Measurements from ENCODE around the gene GNL3L. TPM values are rescaled to one million over a fixed set of nuclear protein-coding genes. Genes with fewer than 3 reads are reported as not detected.

Gene GNL3L
- total RNA-seq, 6 experiments from 2014 or later, result 7.8 to 14.0 (median 11.9) TPM

DNA sequence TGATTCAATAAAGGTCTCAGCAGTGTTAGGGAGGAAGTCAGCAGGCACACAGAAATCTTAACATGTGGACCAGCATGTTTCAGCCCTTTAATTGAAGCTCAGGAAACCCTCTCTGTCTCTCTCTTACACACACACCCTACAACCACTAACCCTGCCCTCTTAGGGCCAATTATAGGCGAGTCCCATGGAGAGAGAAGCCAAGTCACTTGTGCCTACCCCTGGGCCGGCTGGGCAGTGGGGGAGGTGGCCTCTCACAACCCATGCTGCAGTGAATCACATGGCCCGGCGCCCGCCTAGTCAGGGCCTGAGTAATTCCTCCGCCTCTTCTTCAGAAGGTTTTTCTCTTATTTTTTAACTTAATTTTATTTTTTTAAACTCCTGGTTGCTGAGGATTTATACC is 37.7 kb upstream of the GNL3L start:
- TF ChIP-seq POLR2A (IDR thresholded peaks at IDR 0.05), result no peak
- TF ChIP-seq, protein P1, sequence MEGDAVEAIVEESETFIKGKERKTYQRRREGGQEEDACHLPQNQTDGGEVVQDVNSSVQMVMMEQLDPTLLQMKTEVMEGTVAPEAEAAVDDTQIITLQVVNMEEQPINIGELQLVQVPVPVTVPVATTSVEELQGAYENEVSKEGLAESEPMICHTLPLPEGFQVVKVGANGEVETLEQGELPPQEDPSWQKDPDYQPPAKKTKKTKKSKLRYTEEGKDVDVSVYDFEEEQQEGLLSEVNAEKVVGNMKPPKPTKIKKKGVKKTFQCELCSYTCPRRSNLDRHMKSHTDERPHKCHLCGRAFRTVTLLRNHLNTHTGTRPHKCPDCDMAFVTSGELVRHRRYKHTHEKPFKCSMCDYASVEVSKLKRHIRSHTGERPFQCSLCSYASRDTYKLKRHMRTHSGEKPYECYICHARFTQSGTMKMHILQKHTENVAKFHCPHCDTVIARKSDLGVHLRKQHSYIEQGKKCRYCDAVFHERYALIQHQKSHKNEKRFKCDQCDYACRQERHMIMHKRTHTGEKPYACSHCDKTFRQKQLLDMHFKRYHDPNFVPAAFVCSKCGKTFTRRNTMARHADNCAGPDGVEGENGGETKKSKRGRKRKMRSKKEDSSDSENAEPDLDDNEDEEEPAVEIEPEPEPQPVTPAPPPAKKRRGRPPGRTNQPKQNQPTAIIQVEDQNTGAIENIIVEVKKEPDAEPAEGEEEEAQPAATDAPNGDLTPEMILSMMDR (IDR thresholded peaks at IDR 0.05), result no peak
- no peaks in the 10 kb centered on the region for H3K9me3 ChIP-seq
- ATAC-seq, result no peak
- WGBS (ENCODE audit: insufficient coverage, low coverage, low lambda C conversion rate, missing lambda C conversion rate), result 81% methylated on average over 5 of the region's 6 CpGs
- intact Hi-C loops (cut with DNase I), result no loop called here
- H3K4me3 ChIP-seq, result no peak overlapping the region
- H3K4me1 ChIP-seq, result no peaks in the 10 kb centered on the region
- H3K36me3 ChIP-seq, result no peaks in the 10 kb centered on the region
- H3K27ac ChIP-seq, result no peak overlapping the region
- DNase-seq, result no peak
- H3K27me3 ChIP-seq, result no peaks in the 10 kb centered on the region

DNA sequence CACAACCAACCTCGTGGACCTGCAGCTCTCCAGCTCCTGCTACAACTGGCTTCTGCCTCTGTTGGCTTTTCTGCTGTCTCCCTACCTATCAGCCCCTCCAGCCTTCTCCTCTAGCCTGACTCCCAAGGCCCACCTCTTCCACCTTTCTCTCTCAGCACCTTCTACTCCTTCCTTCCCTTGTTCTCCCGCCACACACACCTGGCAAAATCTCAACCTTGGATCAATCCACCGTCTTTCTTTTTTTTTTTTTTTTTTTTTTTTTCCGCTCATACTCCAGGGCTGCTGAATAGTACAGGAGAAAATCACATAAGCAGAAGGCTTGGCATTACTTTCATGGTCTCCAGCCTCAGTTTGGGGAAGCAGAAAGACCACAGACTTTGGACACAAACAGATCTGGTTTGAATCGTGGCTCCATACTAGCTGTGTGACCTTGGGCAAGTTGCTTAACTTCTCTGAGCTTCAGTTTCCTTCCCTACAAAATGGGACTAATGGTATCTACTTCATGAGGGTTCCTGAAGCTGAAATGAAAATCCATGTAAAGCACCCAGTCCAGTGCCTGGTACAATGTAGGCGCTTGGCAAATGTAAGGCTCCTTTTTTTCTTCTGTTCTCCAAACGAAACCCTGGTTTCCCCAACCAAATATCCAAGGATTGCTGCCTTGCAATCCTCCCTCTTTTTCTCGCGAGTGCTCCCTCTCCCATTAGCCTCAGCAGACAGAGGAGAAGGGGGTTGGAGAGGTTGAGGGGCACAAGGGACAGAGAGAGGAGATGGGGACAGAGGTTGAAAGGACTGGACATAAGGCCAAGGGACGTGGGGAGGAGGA is 35.6 kb upstream of the GNL3L start:
- WGBS (ENCODE audit: insufficient coverage, low coverage, low lambda C conversion rate, missing lambda C conversion rate), result 48% methylated on average over 10 of the region's 10 CpGs
- DNase-seq (no peak), ATAC-seq (no peak)
- intact Hi-C loops (cut with DNase I), result no loop called here
- Histone ChIP-seq H3K9me3 (no peaks in the 10 kb centered on the region), H3K4me1 (no peaks in the 10 kb centered on the region), H3K27me3 (no peaks in the 10 kb centered on the region), H3K36me3 (no peaks in the 10 kb centered on the region), H3K4me3 (peak overlapping the region in 2 of 3 donors; percentile 44 to 54), H3K27ac (no peak overlapping the region)
- no peak for TF ChIP-seq POLR2A (IDR thresholded peaks at IDR 0.05)
- TF ChIP-seq, protein P1 (IDR thresholded peaks at IDR 0.05), result no peak

DNA sequence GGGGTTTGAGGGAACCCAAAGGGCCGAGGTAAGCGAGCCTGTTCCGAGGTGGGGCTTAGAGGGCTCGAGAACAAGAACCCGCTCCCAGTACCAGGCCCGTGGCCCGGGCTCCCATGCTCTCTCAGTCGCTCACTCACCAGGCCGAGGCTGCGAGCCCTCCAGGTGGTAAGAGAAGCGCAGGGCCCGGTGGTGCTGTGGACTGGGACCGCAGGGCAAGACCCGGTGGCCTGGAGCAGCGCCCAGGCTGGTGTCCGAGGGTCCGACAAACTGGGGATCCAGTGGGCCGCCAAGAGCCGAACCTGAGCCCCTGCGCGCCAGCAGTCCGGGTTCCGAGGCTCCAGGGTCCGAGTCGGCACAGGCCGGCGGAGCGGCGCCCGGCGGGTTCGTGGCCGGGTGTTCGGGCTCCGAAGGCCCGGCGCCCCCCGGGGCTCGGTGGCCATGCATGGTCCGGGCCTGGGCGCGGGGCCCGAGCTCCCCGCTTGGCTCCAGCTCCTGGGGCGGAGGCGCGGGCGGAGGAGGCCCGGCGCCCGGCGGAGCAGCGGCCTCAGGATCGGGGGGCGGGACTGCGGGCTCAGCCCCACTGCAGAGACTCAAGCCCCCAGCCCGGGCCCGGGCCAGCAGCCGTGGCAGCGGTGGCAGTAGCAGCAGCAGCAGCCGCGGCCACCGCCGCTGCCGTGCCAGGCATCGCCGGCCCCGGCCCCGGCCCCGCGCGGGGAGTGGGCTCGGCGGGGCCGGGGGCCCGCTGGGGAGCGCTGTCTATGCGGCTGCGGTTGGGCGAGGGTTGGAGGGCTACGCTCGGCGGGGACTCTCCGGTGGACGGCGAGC is 34.8 kb upstream of the GNL3L start:
- Histone ChIP-seq H3K4me1 (no peaks in the 10 kb centered on the region), H3K27me3 (no peaks in the 10 kb centered on the region), H3K27ac (no peak overlapping the region), H3K4me3 (peak overlapping the region; percentile 42 to 54 (median 44)), H3K9me3 (no peaks in the 10 kb centered on the region), H3K36me3 (no peaks in the 10 kb centered on the region)
- DNase-seq (peak in 1 of 3 donors; percentile 42), ATAC-seq (peak; percentile 30 to 59 (median 42))
- intact Hi-C loops (cut with DNase I), result no loop called here
- WGBS (ENCODE audit: insufficient coverage, low coverage, low lambda C conversion rate, missing lambda C conversion rate), result 2% methylated on average over 13 of the region's 86 CpGs
- TF ChIP-seq, protein P1 (IDR thresholded peaks at IDR 0.05), result no peak
- no peak for TF ChIP-seq POLR2A (IDR thresholded peaks at IDR 0.05)

DNA sequence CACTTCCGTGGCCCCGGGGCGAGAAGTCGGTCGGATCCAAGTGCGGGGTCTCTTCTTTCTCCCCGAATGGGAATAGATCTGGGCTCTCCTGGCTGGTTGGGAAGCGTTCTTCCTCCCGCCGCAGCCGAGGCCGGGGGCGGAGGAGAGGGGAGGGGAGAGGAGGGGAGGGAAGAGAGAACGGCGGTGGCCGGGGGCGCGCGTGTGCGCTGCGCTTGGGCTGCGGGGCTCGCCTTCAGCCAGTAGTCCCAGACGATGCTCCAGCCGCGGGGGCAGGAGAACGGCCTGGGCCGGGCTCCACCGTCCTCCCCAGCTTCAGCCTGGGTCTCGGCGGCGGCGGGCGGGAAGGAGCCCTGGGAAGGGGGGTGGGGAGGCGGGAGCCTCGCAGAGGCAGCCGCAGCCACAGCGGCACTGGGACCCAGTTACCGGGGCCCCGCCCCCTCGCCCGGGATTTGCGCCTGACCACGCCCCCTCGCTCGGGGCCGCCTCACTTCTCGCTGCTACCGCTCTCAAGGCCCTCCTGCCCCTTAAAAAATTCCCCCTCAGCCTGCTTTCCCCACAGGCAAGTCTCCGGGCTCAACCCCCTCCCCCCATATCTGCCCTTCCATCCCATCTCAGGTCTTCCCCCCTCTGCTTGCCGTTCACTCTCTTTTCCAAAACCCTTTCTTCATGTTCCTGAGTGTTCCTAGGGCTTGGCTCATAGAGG is 34.1 kb upstream of the GNL3L start, which contains the start of gene FGD1:
FGD1 (minus strand) TSS at position 421 of the 703 bp plus-strand sequence. CDS start 802 bp downstream, outside the sequence.
- DNase-seq, result peak; percentile 61 to 72 (median 66)
- Histone ChIP-seq H3K36me3 (no peaks in the 10 kb centered on the region), H3K9me3 (no peaks in the 10 kb centered on the region), H3K4me3 (peak within 1 kb of the TSS; percentile 42 to 54 (median 44)), H3K27me3 (no peaks in the 10 kb centered on the region), H3K4me1 (no peaks in the 10 kb centered on the region), H3K27ac (no peak within 1 kb of the TSS)
- intact Hi-C loops (cut with DNase I), result no loop called here
- peak; percentile 87 to 96 (median 92) for ATAC-seq
- 30% methylated on average over 3 of the region's 51 CpGs for WGBS (ENCODE audit: insufficient coverage, low coverage, low lambda C conversion rate, missing lambda C conversion rate)
- TF ChIP-seq, protein P1 (IDR thresholded peaks at IDR 0.05), result no peak
- no peak for TF ChIP-seq POLR2A (IDR thresholded peaks at IDR 0.05)
